GM18526 (cell line): ENCODE results near the gene GADL1.

Experiments
- POLR2A ChIP-seq: IDR thresholded peaks from 3 replicates; pipeline ENCODE4 v1.6.1; 2011; ENCODE audit not compliant: insufficient read length; ENCODE audit errors: extremely low read depth

The GADL1 gene

GRCh38 chr3:30737743-30738499, 156.5 kb downstream of the GADL1 start:
- no peak for TF ChIP-seq POLR2A

- no peak for TF ChIP-seq POLR2A
Measured at GRCh38 chr3:30733696-30734095, 160.8 kb downstream of the GADL1 start.

DNA sequence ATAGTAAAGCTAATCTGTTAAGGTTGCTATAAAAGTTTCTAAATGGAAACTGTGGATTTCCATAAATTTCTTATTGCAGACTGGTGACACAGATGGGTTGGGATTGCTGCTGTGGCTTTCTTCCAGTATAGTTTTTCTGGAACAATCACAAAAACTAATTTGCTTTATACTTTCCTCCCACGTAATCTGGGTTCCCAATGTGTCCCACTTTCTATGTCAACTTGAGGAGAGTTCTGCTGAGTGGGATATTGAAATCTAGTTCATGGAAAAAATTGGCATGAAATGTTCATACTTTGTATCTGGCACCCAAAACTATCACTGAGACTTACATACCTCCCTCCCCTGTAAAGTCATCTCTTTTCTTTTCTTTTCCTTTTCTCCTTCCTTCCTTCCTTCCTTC, 161.3 kb downstream of the GADL1 start:
- no peak for TF ChIP-seq POLR2A

GRCh38 chr3:30730967-30731366, 163.5 kb downstream of the GADL1 start:
- no peak for TF ChIP-seq POLR2A

GRCh38 chr3:30729936-30730335, 164.5 kb downstream of the GADL1 start:
- no peak for TF ChIP-seq POLR2A

- TF ChIP-seq POLR2A: no peak
Measured at GRCh38 chr3:30729512-30729911, 164.9 kb downstream of the GADL1 start.

DNA sequence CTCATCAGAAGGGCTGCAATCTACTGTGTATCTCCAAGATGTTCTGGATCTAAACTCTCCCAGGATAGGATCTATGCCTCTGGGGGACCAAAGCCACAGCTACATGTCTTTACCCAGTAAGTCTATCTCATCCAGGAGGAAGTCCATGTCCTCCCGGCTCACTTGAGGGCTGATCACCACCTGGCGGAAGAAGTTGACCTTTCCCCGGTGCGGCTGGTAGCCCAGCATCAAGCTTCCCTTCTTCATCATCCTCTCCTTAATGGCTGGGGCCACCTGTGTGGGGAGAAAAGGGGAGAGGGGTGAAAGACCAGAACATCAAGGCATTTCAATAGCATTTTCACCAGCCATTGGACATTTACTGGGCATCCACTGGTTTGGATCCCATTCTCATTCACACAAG, 166.3 kb downstream of the GADL1 start:
- no peak for TF ChIP-seq POLR2A

- TF ChIP-seq POLR2A: no peak
Measured at GRCh38 chr3:30724863-30725262, 169.6 kb downstream of the GADL1 start.

DNA sequence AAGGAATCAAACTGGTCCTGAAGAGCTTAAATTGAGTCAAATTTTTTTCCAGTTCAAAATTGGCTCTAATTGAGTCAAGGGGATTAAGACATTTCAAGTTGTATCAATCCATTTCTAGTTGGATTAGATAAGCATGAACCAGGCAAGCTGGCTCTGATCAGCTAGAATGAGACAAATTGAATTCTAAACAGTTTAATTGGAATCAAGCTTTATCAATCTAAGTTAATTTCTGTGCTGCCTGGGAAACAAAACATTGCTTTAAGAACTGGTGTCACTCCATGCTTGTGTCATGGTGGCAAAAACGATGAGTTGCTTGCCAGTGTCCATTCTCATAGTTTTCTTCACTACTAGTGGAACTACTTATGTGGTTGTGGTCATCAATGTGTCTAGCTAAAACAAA, 171.2 kb downstream of the GADL1 start:
- no peak for TF ChIP-seq POLR2A

DNA sequence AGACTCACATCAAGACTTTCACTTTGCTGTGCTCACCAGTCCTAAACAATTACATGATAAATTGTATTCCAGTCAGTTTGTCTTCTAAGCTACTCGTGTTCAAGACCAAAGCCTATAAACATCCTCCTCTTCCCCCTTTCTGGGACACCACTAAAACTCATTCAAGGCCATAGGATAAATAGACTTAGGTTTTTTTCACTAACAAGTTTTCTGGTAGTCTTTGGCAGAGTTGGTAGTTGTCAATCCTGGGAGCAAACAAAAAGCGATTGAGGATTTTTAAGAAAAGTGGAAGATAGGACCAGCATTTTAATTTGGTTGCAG, 173.2 kb downstream of the GADL1 start:
- no peak for TF ChIP-seq POLR2A

- TF ChIP-seq POLR2A: no peak
Measured at GRCh38 chr3:30720586-30721313, 173.7 kb downstream of the GADL1 start.

DNA sequence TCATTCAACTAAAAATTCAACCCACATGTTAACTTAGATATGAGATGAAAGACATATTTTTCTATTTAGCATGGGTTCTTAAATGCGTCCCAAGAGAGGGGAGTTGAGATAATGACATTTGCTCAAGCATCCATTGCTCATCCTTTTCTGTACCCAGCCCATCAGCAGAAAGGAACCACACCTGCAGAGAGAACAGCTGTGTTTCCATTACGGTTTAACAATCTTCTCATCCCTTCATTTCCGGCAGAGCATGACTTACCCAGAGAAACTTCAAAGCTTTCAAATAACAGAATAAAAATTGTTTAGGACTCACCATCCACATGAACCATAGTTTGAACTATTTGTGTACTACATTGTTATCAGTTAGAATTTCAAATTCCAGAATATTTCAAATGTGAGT, 174.9 kb downstream of the GADL1 start:
- TF ChIP-seq POLR2A: no peak

- TF ChIP-seq POLR2A: no peak
Measured at GRCh38 chr3:30713885-30714503, 180.5 kb downstream of the GADL1 start.

DNA sequence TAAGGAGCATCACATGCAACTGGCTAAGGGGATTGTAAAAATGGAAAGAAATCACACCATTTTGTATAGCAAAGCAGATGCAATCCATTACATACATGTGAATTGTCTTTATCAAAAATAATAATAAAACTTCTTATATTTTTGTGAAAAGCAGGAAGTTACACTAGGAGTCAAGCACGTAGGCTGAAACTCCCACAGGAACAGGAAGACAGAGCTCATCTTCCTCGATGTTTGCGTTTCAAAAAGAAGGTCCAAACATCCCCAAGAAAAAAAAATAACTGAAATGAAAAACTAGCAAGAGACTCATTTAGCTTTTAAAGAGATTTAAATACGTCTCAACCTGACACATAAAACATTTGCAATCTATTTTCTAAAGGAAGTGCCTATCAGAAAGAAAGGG, 181.5 kb downstream of the GADL1 start:
- TF ChIP-seq POLR2A: no peak

DNA sequence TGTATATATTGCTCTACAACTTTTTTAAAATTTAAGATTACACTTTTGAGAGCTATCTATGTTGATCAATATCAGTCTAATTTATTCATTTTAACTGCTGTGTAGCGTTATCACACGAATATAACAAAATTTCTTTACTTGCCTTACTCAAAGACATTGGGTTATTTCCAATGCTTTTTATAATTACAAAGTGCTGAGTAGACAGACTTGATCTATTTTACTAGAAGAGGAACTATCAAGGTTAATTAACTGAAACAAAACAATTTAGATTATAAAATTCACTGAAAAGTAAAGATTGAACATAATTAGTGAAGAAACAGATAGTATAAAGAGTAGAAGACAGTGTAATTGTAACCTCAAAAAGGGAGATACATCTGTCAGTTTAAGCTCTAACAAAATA, 182.6 kb downstream of the GADL1 start:
- TF ChIP-seq POLR2A: no peak

DNA sequence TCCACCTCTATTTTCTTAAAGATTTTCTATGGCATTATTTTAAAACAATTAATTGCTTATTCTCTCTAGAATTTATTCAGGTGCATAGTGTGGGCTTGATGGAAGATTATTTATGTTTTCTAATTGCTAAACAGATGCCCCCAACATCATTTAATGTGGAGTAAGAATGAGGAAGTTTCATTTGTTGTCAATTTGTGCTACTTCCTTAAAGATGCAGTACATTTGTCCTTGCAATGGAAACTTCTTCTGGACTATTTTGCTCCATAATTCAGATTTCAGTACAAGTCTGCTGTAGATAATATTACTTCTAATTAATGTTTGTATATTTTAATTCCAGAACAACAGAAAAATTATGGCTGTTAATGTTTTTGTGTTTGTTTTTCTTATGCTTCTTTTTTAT, 183.3 kb downstream of the GADL1 start:
- TF ChIP-seq POLR2A: no peak
